Psoas muscle (tissue), 8 donors: ENCODE results near the gene CBR1. TPM values are rescaled to one million over a fixed set of nuclear protein-coding genes. Genes with fewer than 3 reads are reported as not detected.
"Not testable (repeated sequence)": the region's sequence is repeated elsewhere in the genome, so short reads cannot be mapped to it uniquely, and the experiment has no call there.

Experiments used
- ATAC-seq, 4 donors: fragments of 200-7000 bp; cut with Tn5 transposase; one replicate each; pipeline ENCODE4 v1.9.1; 2020; ENCODE audit warnings: moderate library complexity in 3 of 4, mild to moderate bottlenecking in 2 of 4
- DNase-seq, 2 donors: peaks; one replicate each; pipeline ENCODE4 v3.0.0-alpha.2; 2020
- H3K27ac ChIP-seq: fragments of 200-600 bp; one replicate; pipeline ENCODE4 v1.8.0; 2022
- H3K27me3 ChIP-seq, 3 donors: fragments of 200-600 bp in 1 of 3; one replicate each; pipeline versions ENCODE4 v1.6.1 to v1.8.0; 2013 to 2022; ENCODE audit warnings: low read length in 2 of 3, mild to moderate bottlenecking in 2 of 3, moderate library complexity in 1 of 3; ENCODE audit not compliant: insufficient read depth in 3 of 3
- H3K36me3 ChIP-seq, 2 donors: fragments of 200-600 bp in 1 of 2; one replicate each; pipeline versions ENCODE4 v1.6.1 to v1.8.0; 2013 to 2022; ENCODE audit warnings: low read depth in 1 of 2, mild to moderate bottlenecking in 1 of 2, moderate library complexity in 1 of 2; ENCODE audit not compliant: insufficient read depth in 1 of 2
- H3K4me1 ChIP-seq: fragments of 200-600 bp; one replicate; pipeline ENCODE4 v1.8.0; 2022
- H3K4me3 ChIP-seq: fragments of 200-600 bp; one replicate; pipeline ENCODE4 v1.8.0; 2022; ENCODE audit warnings: mild to moderate bottlenecking
- H3K9me3 ChIP-seq: fragments of 200-600 bp; one replicate; pipeline ENCODE4 v1.8.0; 2022
- WGBS, 3 donors: extraction: QIAGEN DNeasy Blood & Tissue Kit; methylation state at CpG; one replicate each; pipeline versions ENCODE4 v1.1.6 to v1.1.7; 2013; 5-methylcytosine and 5-hydroxymethylcytosine counted together
- intact Hi-C, 2 donors: fragments of 100-400 bp; cut with DNase I; formaldehyde crosslinking; loops; one replicate each; pipeline versions ENCODE4 v1.11.0 to v1.14.2; 2022
- polyA plus RNA-seq, 3 donors: library from polyadenylated mRNA; stranded (reverse); fragments of 200-250 nt; gene quantifications; one replicate each; pipeline ENCODE4 v1.2.3, GENCODE V29; 2013
- total RNA-seq, 4 donors: library from RNA; stranded (reverse); fragmentation: NEBNext Ultra II Directional in 2 of 4; extraction: Animal tissue kit (Norgen Biotek cat#: 25700) in 2 of 4; gene quantifications; one replicate each; pipeline versions ENCODE4 v1.2.1 to v1.2.4, GENCODE V29; 2021 to 2023
- TF ChIP-seq, protein P1 (sequence below): fragments of 200-600 bp; IDR thresholded peaks from one replicate; pipeline ENCODE4 v1.8.0; 2022; ENCODE audit warnings: antibody characterized with exemption
- donor health status: healthy with polysubstance abuse.
- donor health status: DM: no; HTN: no; CAD: no; lungs with moderate emphysema.
- donor health status: Bipolar disorder and iron deficiency.
- donor health status: healthy.
- donor health status: DM: yes; HTN: yes; CAD: no.
- donor health status: DM: no; HTN: no; CAD: no.
- donor health status: DM: no; HTN: no; CAD: no.
- donor health status: DM: yes; HTN: yes; CAD: no.

Gene CBR1
- total and polyA plus RNA-seq, 7 donors, result 15.2 to 94.0 (median 45.9) TPM

- no peak overlapping the region for H3K4me3 ChIP-seq
- H3K9me3 ChIP-seq, result no peaks in the 10 kb centered on the region
- WGBS, 3 donors, result 15 to 19% (median 17%) methylated on average over 3 of the region's 3 CpGs
- TF ChIP-seq, protein P1, sequence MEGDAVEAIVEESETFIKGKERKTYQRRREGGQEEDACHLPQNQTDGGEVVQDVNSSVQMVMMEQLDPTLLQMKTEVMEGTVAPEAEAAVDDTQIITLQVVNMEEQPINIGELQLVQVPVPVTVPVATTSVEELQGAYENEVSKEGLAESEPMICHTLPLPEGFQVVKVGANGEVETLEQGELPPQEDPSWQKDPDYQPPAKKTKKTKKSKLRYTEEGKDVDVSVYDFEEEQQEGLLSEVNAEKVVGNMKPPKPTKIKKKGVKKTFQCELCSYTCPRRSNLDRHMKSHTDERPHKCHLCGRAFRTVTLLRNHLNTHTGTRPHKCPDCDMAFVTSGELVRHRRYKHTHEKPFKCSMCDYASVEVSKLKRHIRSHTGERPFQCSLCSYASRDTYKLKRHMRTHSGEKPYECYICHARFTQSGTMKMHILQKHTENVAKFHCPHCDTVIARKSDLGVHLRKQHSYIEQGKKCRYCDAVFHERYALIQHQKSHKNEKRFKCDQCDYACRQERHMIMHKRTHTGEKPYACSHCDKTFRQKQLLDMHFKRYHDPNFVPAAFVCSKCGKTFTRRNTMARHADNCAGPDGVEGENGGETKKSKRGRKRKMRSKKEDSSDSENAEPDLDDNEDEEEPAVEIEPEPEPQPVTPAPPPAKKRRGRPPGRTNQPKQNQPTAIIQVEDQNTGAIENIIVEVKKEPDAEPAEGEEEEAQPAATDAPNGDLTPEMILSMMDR, result no peak
- DNase-seq, result no peak
- ATAC-seq, result no peak
- intact Hi-C loops, result no loop called here
- H3K27ac ChIP-seq, result no peak overlapping the region
- H3K4me1 ChIP-seq, result peaks cover 31% of the 10 kb centered on the region
- no peaks in the 10 kb centered on the region for H3K27me3 ChIP-seq
- H3K36me3 ChIP-seq, result peaks cover 3 to 30% of the 10 kb centered on the region in 2 donors
These were observed 3.4 kb downstream of the CBR1 start for GRCh38 chr21:36073181-36073580.

GRCh38 chr21:36073911-36074310 is 4.1 kb downstream of the CBR1 start:
- ATAC-seq, H3K27me3 ChIP-seq, H3K9me3 ChIP-seq, DNase-seq, intact Hi-C loops, H3K4me3 ChIP-seq, H3K27ac ChIP-seq: not testable (repeated sequence)
- WGBS, 3 donors, result 87 to 90% (median 89%) methylated on average over 5 of the region's 5 CpGs
- peaks cover 3 to 30% of the 10 kb centered on the region in 2 donors for H3K36me3 ChIP-seq
- H3K4me1 ChIP-seq, result peaks cover 31% of the 10 kb centered on the region

DNA sequence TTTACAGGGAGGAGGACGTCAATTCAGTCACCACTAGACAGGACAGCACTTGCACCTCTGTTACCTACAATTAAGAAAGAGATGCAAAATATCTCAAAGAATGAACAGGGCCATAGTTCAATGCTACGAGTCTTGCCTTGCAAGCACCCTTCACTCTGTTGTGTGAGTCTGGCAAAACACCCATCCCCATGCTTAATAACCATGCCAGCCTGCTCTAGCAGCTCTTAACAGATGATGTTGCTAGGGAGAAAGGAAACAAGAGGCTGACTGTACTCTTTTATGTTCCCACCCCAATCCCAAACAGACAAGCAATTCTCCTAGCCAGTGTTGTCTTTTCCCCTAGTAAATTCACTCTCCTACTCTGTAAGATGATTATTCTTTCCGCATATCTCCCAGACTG is 5.3 kb downstream of the CBR1 start:
- 58 to 68% (median 60%) methylated on average over 3 of the region's 3 CpGs for WGBS, 3 donors
- no peak overlapping the region for H3K4me3 ChIP-seq
- H3K36me3 ChIP-seq, result peaks cover 3 to 30% of the 10 kb centered on the region in 2 donors
- ATAC-seq (no peak), DNase-seq (no peak)
- intact Hi-C loops, result no loop called here
- H3K27ac ChIP-seq, result no peak overlapping the region
- H3K27me3 ChIP-seq, result no peaks in the 10 kb centered on the region
- TF ChIP-seq, protein P1, result no peak
- peaks cover 31% of the 10 kb centered on the region for H3K4me1 ChIP-seq
- no peaks in the 10 kb centered on the region for H3K9me3 ChIP-seq

GRCh38 chr21:36075953-36076352 is 6.1 kb downstream of the CBR1 start:
- no peaks in the 10 kb centered on the region for H3K9me3 ChIP-seq
- peaks cover 3 to 30% of the 10 kb centered on the region in 2 donors for H3K36me3 ChIP-seq
- WGBS, 3 donors, result 88 to 91% (median 89%) methylated on average over 5 of the region's 5 CpGs
- intact Hi-C loops, result no loop called here
- peaks cover 24% of the 10 kb centered on the region for H3K4me1 ChIP-seq
- no peak overlapping the region for H3K4me3 ChIP-seq
- H3K27me3 ChIP-seq, result no peaks in the 10 kb centered on the region
- DNase-seq (no peak), ATAC-seq (no peak)
- H3K27ac ChIP-seq, result no peak overlapping the region
- TF ChIP-seq, protein P1, result no peak

GRCh38 chr21:36076878-36077655 is 7.2 kb downstream of the CBR1 start:
- DNase-seq (no peak), ATAC-seq (no peak)
- H3K4me1 ChIP-seq, result peaks cover 13% of the 10 kb centered on the region
- intact Hi-C loops, result no loop called here
- no peaks in the 10 kb centered on the region for H3K27me3 ChIP-seq
- no peaks in the 10 kb centered on the region for H3K9me3 ChIP-seq
- H3K27ac ChIP-seq, result no peak overlapping the region
- no peak overlapping the region for H3K4me3 ChIP-seq
- WGBS, 3 donors, result 78 to 89% (median 80%) methylated on average over 7 of the region's 7 CpGs
- TF ChIP-seq, protein P1, result no peak
- peaks cover 0 to 21% of the 10 kb centered on the region in 2 donors for H3K36me3 ChIP-seq
